ENCODE results near the gene PVALEF. TPM values are rescaled to one million over a fixed set of nuclear protein-coding genes. Genes with fewer than 3 reads are reported as not detected.

The PVALEF gene
- total and polyA plus RNA-seq, 11 donors, result not detected

DNA sequence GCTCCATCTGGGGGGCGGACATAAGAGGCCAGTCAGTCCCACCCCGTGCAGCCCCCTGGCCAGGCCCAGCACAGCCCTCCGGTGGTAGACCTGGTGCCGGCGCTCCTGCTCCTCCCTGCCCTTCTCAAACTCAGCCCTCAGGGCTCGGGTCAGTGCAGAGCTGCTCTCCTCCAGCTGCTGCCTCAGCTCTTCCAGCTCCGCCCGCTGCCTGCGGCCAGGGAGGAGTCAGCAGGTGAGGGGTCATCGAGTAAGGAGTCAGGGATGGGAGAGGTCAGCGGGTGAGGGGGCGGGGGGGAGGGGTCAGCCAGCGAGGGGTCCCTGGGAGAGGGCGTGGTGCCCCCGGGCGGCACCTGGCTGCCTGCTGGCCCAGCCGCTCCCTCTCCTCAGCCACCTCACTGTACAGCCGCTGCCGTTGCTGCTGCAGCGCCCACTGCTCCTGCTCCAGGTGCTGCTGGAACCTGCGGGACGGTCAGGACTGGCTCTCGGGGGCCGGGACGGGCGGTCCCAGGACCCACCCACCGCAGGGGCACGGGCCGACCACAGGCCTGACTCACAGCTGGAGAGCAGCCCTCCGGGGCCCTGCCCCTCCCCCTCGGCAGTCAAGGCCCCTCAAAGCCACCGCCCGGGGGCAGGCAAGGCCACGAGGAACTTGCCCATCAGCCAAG, 27.2 kb downstream of the PVALEF start:
- intact Hi-C loops (cut with DNase I), result loop anchor here in 1 of 10 donors (5.0 kb wide), 1 partner anchor 45 kb away; no protein-coding TSS in a partner anchor
- no peak for ATAC-seq
- Histone ChIP-seq H3K4me1 (peaks cover 0 to 38% (median 12%) of the 10 kb centered on the region in 12 donors), H3K27ac (no peak overlapping the region), H3K4me3 (no peak overlapping the region), H3K9me3 (no peaks in the 10 kb centered on the region), H3K27me3 (no peaks in the 10 kb centered on the region), H3K36me3 (peaks cover 0 to 34% (median 0%) of the 10 kb centered on the region in 9 donors)
- WGBS, 4 donors, result 86 to 92% (median 88%) methylated on average over 19 to 34 of the region's 34 CpGs
- TF ChIP-seq, protein P1, sequence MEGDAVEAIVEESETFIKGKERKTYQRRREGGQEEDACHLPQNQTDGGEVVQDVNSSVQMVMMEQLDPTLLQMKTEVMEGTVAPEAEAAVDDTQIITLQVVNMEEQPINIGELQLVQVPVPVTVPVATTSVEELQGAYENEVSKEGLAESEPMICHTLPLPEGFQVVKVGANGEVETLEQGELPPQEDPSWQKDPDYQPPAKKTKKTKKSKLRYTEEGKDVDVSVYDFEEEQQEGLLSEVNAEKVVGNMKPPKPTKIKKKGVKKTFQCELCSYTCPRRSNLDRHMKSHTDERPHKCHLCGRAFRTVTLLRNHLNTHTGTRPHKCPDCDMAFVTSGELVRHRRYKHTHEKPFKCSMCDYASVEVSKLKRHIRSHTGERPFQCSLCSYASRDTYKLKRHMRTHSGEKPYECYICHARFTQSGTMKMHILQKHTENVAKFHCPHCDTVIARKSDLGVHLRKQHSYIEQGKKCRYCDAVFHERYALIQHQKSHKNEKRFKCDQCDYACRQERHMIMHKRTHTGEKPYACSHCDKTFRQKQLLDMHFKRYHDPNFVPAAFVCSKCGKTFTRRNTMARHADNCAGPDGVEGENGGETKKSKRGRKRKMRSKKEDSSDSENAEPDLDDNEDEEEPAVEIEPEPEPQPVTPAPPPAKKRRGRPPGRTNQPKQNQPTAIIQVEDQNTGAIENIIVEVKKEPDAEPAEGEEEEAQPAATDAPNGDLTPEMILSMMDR (IDR thresholded peaks at IDR 0.05), result no peak
- TF ChIP-seq POLR2A (IDR thresholded peaks at IDR 0.05), result no peak
- DNase-seq, result peak in 1 of 5 donors; percentile 18

DNA sequence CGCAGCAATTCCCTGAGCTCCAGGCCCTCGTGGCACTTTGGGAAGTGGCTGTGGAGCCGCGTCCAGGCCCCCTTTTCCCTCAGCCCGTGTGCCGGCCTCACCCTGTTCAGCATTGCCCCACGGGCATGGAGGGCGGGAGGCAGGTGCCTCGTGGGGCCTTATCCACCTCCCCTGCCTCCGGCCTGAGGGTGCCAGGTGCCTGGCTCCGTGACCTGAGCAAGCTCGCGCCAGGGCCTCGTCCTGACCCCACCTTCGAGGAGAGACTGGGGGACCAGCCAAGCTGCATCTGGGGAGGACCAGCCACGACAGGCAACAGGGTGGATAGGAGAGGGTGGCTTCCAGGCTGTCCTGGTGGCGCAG, 27.7 kb downstream of the PVALEF start:
- H3K27me3 ChIP-seq, result no peaks in the 10 kb centered on the region
- intact Hi-C loops (cut with DNase I), result loop anchor here in 1 of 10 donors (5.0 kb wide), 1 partner anchor 46 kb away; no protein-coding TSS in a partner anchor
- peak in 1 of 5 donors; percentile 20 for DNase-seq
- TF ChIP-seq, protein P1 (IDR thresholded peaks at IDR 0.05), result no peak
- no peak for TF ChIP-seq POLR2A (IDR thresholded peaks at IDR 0.05)
- H3K9me3 ChIP-seq, result no peaks in the 10 kb centered on the region
- no peak overlapping the region for H3K4me3 ChIP-seq
- no peak overlapping the region for H3K27ac ChIP-seq
- 91 to 94% (median 93%) methylated on average over 6 to 17 of the region's 17 CpGs for WGBS, 4 donors
- H3K4me1 ChIP-seq, result peaks cover 0 to 43% (median 12%) of the 10 kb centered on the region in 12 donors
- H3K36me3 ChIP-seq, result peaks cover 0 to 39% (median 3%) of the 10 kb centered on the region in 9 donors
- no peak for ATAC-seq

- ATAC-seq, result no peak
- Histone ChIP-seq H3K9me3 (no peaks in the 10 kb centered on the region), H3K27ac (no peak overlapping the region), H3K4me1 (peaks cover 0 to 43% (median 12%) of the 10 kb centered on the region in 12 donors), H3K27me3 (no peaks in the 10 kb centered on the region), H3K4me3 (no peak overlapping the region), H3K36me3 (peaks cover 0 to 39% (median 3%) of the 10 kb centered on the region in 9 donors)
- peak in 1 of 5 donors; percentile 11 for DNase-seq
- intact Hi-C loops (cut with DNase I), result loop anchor here in 1 of 10 donors (5.0 kb wide), 1 partner anchor 46 kb away; no protein-coding TSS in a partner anchor
- 88 to 92% (median 89%) methylated on average over 15 to 38 of the region's 38 CpGs for WGBS, 4 donors
- TF ChIP-seq, protein P1 (IDR thresholded peaks at IDR 0.05), result no peak
- no peak for TF ChIP-seq POLR2A (IDR thresholded peaks at IDR 0.05)
Observed at GRCh38 chr17:81193470-81194224, 28.3 kb downstream of the PVALEF start.

GRCh38 chr17:81194225-81194760, 29.0 kb downstream of the PVALEF start:
- WGBS, 4 donors, result 82 to 88% (median 87%) methylated on average over 11 to 21 of the region's 21 CpGs
- Histone ChIP-seq H3K9me3 (no peaks in the 10 kb centered on the region), H3K36me3 (peaks cover 0 to 40% (median 3%) of the 10 kb centered on the region in 9 donors), H3K4me1 (peaks cover 0 to 43% (median 12%) of the 10 kb centered on the region in 12 donors), H3K27ac (peak overlapping the region in 2 of 12 donors; percentile 67 to 71), H3K27me3 (no peaks in the 10 kb centered on the region), H3K4me3 (no peak overlapping the region)
- TF ChIP-seq, protein P1 (IDR thresholded peaks at IDR 0.05), result no peak
- TF ChIP-seq POLR2A (IDR thresholded peaks at IDR 0.05), result no peak
- DNase-seq (peak in 1 of 5 donors; percentile 6), ATAC-seq (no peak)
- intact Hi-C loops (cut with DNase I), result loop anchor here in 1 of 10 donors (5.0 kb wide), 1 partner anchor 47 kb away; no protein-coding TSS in a partner anchor

All from heart left ventricle (tissue), 16 donors.